OCI-LY3 (cell line): ENCODE data around the gene USH2A.

Experiments
- H2AFZ ChIP-seq: fragments of 200-600, 300-600 bp; shearing (Covaris generic); 2 replicates; pipeline ENCODE4 v1.6.0; 2014; ENCODE audit warnings: antibody characterized with exemption, low read depth, low read length
- H3K27ac ChIP-seq: fragments of 200-600, 300-600 bp; sonication (generic); 2 replicates; pipeline ENCODE4 v1.5.1; 2014; ENCODE audit warnings: mild to moderate bottlenecking, low read length, moderate library complexity, mixed read lengths
- H3K27me3 ChIP-seq: fragments of 200-600, 300-600 bp; sonication (generic); 2 replicates; pipeline ENCODE4 v1.6.1; 2014; ENCODE audit warnings: low read depth, low read length, mixed read lengths
- H3K36me3 ChIP-seq: fragments of 200-600, 300-600 bp; sonication (generic); replicated peaks from 2 replicates; pipeline ENCODE3; 2014; ENCODE audit warnings: low read depth, low read length, mixed read lengths
- H3K4me1 ChIP-seq: fragments of 300-600, 200-600 bp; sonication (generic); 2 replicates; pipeline ENCODE4 v1.6.1; 2014; ENCODE audit warnings: low read length, mixed read lengths
- H3K4me2 ChIP-seq: fragments of 200-600, 300-600 bp; sonication (generic); 2 replicates; pipeline ENCODE4 v1.6.1; 2014; ENCODE audit warnings: low read length, mixed read lengths
- H3K4me3 ChIP-seq: fragments of 300-600, 200-600 bp; sonication (generic); 2 replicates; pipeline ENCODE4 v1.5.1; 2014; ENCODE audit warnings: antibody characterized with exemption, mild to moderate bottlenecking, low read length, moderate library complexity
- H3K79me2 ChIP-seq: fragments of 300-600, 200-600 bp; shearing (Covaris generic); 2 replicates; pipeline ENCODE4 v1.6.1; 2014; ENCODE audit warnings: mild to moderate bottlenecking, low read length, mixed read lengths
- H3K9ac ChIP-seq: fragments of 300-600, 200-600 bp; shearing (Covaris generic); 2 replicates; pipeline ENCODE4 v1.6.0; 2014; ENCODE audit warnings: mild to moderate bottlenecking, low read length, moderate library complexity
- H3K9me3 ChIP-seq: fragments of 200-600, 300-600 bp; shearing (Covaris generic); 2 replicates; pipeline ENCODE4 v1.6.1; 2014; ENCODE audit warnings: low read length, mixed read lengths; ENCODE audit not compliant: insufficient read depth
- H4K20me1 ChIP-seq: fragments of 200-600, 300-600 bp; sonication (generic); 2 replicates; pipeline ENCODE4 v1.6.1; 2016; ENCODE audit warnings: low read length, mixed read lengths; ENCODE audit not compliant: insufficient read depth
- CTCF ChIP-seq: fragments of 200-600, 300-600 bp; sonication (generic); IDR thresholded peaks from 2 replicates; pipeline ENCODE4 v1.5.1; 2014; ENCODE audit warnings: antibody characterized with exemption, low read length, low read depth
- EZH2phosphoT487 ChIP-seq: fragments of 200-600 bp; shearing (Covaris generic); IDR thresholded peaks from 2 replicates; pipeline ENCODE4 v1.6.1; 2018; ENCODE audit warnings: antibody characterized with exemption, mixed run types, low read depth

Gene USH2A

DNA sequence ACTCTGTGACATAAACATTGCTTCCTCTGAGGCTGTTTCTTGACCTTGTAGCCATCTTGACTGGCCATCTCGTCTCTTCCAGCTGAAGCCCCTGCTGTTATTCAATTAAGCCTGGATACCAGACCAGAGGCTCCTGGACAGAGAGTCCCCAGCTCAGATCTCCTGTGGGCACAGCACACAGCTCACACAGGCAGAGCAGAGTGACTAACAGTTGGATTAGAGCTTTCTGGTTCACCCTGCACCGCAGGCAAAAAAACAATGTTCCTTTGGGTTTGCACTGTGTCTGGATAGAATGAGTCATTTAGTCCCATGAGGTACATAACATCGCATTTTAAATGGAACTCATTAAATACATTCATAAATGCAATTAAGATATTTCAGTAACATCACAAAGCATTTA is 33.4 kb upstream of the USH2A start:
- no peak overlapping the region for H3K4me3 ChIP-seq
- H3K27ac ChIP-seq: no peak overlapping the region
- no peaks in the 10 kb centered on the region for H3K79me2 ChIP-seq
- H3K36me3 ChIP-seq: no peaks in the 10 kb centered on the region
- H3K4me1 ChIP-seq: no peaks in the 10 kb centered on the region
- TF ChIP-seq CTCF (no peak), EZH2phosphoT487 (no peak)
- no peak overlapping the region for H3K9ac ChIP-seq
- H4K20me1 ChIP-seq: no peaks in the 10 kb centered on the region
- no peaks in the 10 kb centered on the region for H3K9me3 ChIP-seq
- no peaks in the 10 kb centered on the region for H3K27me3 ChIP-seq
- H2AFZ ChIP-seq: no peak overlapping the region
- no peak overlapping the region for H3K4me2 ChIP-seq

DNA sequence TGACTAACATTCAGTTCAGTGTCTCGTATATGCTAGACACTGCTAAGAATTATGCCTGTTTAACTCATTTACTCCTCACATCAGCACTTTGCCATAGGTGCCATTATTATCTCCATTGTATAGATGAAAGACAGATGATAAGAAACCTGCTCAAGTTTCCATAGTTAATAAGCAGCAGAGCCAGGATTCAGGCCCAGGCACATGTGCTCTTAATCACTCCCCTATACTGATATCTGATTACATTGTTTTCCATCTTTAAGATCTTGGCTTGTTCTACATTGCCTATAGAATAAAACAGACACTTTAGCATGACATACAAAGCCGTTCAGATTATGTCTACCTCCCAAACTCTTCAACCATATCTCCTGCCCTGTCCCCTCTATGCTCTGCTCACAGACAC is 30.5 kb upstream of the USH2A start:
- no peaks in the 10 kb centered on the region for H3K79me2 ChIP-seq
- no peak overlapping the region for H3K4me3 ChIP-seq
- H3K27ac ChIP-seq: no peak overlapping the region
- TF ChIP-seq EZH2phosphoT487 (no peak), CTCF (no peak)
- H3K36me3 ChIP-seq: no peaks in the 10 kb centered on the region
- H3K4me2 ChIP-seq: no peak overlapping the region
- H3K27me3 ChIP-seq: no peaks in the 10 kb centered on the region
- H2AFZ ChIP-seq: no peak overlapping the region
- H3K4me1 ChIP-seq: no peaks in the 10 kb centered on the region
- no peak overlapping the region for H3K9ac ChIP-seq
- H3K9me3 ChIP-seq: no peaks in the 10 kb centered on the region
- H4K20me1 ChIP-seq: no peaks in the 10 kb centered on the region

DNA sequence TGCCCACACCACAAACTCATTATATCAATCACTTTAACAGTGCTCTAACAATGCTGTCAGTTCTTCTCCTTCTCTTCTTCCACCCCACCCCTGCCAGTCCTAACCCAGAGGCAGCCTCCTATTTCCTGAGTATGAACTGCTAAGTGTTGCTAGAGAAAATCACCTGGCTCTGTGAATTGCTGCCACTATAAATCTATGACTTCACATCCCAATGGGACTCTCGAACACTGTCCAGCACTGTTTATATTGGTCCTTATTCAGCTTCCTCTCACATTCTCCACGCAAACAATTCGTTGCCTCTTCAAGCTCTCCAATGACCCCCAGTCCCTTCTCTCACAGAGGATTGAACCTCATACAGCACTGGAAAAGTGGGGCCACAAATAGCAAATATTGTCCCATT is 27.0 kb upstream of the USH2A start:
- Histone ChIP-seq H3K4me1 (no peaks in the 10 kb centered on the region), H3K9me3 (no peaks in the 10 kb centered on the region), H3K36me3 (no peaks in the 10 kb centered on the region), H4K20me1 (no peaks in the 10 kb centered on the region), H3K79me2 (no peaks in the 10 kb centered on the region), H3K9ac (no peak overlapping the region), H3K27me3 (no peaks in the 10 kb centered on the region), H3K4me3 (no peak overlapping the region), H3K4me2 (no peak overlapping the region), H2AFZ (no peak overlapping the region), H3K27ac (no peak overlapping the region)
- no peak for TF ChIP-seq CTCF
- TF ChIP-seq EZH2phosphoT487: no peak

DNA sequence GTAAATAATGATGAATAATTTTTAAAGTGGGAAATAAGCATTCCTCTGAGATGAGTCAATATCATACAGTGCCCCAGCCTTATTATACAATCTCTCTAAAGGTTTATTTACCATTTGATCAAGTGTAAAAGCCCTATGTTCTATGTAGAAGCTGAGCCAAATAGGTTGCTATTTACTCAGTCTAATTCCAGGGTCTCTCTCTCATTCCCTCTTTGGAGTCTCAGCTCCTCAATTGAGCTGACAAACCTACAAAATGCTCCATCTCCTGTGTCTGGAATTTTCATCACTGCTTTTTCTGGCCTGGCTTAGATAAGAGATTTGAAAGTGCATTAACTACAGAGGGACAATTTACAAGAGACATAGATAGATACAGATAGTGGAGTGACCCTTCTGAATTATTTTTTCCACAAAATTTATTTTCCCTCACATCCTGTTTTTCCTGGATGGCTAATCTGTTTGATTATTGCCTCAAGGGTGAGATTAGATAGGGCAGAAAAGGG is 24.8 kb upstream of the USH2A start:
- H3K9ac ChIP-seq: no peak overlapping the region
- no peaks in the 10 kb centered on the region for H3K27me3 ChIP-seq
- TF ChIP-seq EZH2phosphoT487 (no peak), CTCF (no peak)
- no peaks in the 10 kb centered on the region for H3K4me1 ChIP-seq
- no peaks in the 10 kb centered on the region for H3K9me3 ChIP-seq
- no peak overlapping the region for H2AFZ ChIP-seq
- no peaks in the 10 kb centered on the region for H4K20me1 ChIP-seq
- no peak overlapping the region for H3K4me2 ChIP-seq
- no peak overlapping the region for H3K4me3 ChIP-seq
- no peaks in the 10 kb centered on the region for H3K36me3 ChIP-seq
- no peak overlapping the region for H3K27ac ChIP-seq
- H3K79me2 ChIP-seq: no peaks in the 10 kb centered on the region
